ENCODE data around the gene MSANTD2.

MSANTD2 gene

DNA sequence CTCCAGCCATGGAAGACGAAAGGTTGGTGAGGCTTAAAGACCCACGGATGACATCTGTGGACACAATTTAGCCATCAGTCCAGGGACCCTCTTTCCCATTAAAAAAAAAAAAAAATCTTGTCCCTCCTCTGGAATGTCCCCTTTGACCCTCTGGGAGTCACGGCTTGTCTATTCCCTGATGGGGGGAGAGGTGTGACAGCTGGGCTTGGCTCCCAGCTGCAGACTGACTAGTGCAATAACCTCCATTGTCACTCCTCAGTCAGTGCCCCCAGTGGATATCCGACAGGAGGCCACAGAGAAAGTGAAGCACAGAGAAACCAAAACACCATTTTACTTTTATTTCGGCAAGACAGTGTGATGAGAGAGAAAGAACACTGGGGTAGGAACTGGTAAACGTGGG, 45.5 kb downstream of the MSANTD2 start:
- H3K4me3 ChIP-seq (ENCODE audit: low read length) = no peak overlapping the region
- no peak for DNase-seq (ENCODE audit: low read depth)
- TF ChIP-seq, protein P1, sequence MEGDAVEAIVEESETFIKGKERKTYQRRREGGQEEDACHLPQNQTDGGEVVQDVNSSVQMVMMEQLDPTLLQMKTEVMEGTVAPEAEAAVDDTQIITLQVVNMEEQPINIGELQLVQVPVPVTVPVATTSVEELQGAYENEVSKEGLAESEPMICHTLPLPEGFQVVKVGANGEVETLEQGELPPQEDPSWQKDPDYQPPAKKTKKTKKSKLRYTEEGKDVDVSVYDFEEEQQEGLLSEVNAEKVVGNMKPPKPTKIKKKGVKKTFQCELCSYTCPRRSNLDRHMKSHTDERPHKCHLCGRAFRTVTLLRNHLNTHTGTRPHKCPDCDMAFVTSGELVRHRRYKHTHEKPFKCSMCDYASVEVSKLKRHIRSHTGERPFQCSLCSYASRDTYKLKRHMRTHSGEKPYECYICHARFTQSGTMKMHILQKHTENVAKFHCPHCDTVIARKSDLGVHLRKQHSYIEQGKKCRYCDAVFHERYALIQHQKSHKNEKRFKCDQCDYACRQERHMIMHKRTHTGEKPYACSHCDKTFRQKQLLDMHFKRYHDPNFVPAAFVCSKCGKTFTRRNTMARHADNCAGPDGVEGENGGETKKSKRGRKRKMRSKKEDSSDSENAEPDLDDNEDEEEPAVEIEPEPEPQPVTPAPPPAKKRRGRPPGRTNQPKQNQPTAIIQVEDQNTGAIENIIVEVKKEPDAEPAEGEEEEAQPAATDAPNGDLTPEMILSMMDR (IDR thresholded peaks at IDR 0.05; ENCODE audit: insufficient read depth, low read depth, low read length, missing control alignments) = no peak

DNA sequence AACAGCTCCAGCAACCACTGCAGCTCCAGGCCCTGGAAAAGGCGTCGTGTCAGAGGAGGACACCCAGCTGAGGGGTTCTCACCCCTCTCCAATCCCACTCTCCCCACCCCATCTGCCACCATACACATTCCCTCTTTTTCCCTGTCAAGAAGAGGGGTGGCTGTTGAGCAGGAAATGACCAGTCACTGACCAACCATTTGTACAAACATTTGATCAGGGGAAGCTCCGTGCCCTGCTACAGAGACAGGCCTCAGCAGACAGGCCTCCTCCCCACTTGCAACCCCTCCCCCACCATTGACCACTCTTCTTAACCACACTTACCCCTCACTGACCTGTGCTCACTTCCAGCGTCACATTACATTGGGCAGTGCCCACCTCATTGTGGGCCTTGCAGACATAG, 45.9 kb downstream of the MSANTD2 start:
- no peak for DNase-seq (ENCODE audit: low read depth)
- TF ChIP-seq, protein P1 (IDR thresholded peaks at IDR 0.05; ENCODE audit: insufficient read depth, low read depth, low read length, missing control alignments) = no peak
- no peak overlapping the region for H3K4me3 ChIP-seq (ENCODE audit: low read length)

DNA sequence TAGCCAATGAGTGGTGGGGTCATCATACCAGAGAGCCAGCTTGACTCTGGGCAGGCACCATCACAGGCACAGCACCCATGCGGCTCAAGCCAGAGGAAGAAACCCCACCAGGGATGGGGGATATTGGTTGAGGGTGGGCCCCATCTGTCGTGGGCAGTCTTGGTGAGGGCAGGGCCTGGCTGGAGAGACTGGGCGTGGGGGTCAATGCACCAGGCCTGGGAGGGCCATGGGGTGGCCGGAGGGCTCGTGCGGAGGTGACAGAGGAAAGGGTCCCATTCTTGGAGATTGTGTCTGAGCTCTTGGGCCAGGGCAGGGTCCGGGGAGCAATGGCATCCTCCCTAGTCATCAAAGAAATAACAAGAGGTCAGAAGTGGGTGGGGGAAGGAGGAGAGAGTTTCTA, 46.6 kb downstream of the MSANTD2 start:
- TF ChIP-seq, protein P1 (IDR thresholded peaks at IDR 0.05; ENCODE audit: insufficient read depth, low read depth, low read length, missing control alignments) = no peak
- no peak for DNase-seq (ENCODE audit: low read depth)
- no peak overlapping the region for H3K4me3 ChIP-seq (ENCODE audit: low read length)

DNA sequence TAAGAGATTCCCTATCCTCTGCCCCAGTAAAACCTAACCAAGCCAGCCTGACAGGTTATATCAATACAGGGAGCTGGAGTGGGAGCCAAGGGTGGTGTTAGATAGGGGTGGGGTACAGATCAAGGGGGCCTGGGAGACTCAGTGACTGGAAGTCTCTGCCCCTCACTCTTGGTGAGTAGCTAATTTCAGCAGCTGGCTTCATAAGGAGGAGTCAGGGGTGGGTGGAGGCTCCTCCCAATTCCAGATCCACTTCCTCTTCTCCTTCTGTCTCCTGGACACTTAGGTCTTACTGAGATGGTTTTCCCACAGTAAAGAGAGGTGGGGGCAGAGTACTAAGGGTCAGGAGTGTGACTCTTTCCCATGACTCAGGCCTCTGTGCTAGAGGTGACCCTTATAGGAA, 47.0 kb downstream of the MSANTD2 start:
- TF ChIP-seq, protein P1 (IDR thresholded peaks at IDR 0.05; ENCODE audit: insufficient read depth, low read depth, low read length, missing control alignments) = no peak
- no peak overlapping the region for H3K4me3 ChIP-seq (ENCODE audit: low read length)
- no peak for DNase-seq (ENCODE audit: low read depth)

DNA sequence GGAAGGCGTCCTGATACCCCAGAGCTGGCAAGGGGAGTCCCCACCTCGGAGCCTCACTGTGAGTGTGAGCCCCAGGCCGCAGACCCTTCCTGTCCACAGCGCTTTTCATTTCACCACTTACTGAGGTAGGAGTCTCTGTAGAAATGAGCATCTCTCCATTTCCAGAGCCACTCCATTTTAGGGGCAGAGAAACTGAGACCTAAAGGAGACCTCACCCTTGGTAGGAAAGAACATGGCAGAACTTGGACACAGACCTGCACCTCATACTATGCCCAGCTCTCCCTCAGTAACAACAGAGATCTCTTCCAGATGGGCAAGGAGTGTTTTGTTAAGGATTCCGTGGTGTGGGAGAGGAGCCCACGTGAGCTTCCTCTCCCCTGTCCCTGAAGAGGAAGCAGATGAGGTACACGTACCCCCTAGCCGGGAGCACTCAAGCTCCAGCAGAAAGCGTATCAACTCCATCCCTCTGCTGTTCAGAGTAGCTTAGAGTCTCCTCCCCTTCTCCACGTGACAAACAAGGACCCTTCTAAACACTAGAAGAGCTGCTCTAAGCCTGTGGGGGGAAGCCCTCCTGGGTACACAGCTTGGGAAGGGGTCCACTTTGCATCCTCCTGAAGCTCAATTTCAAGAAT, 47.6 kb downstream of the MSANTD2 start:
- H3K4me3 ChIP-seq (ENCODE audit: low read length) = no peak overlapping the region
- DNase-seq (ENCODE audit: low read depth) = no peak
- TF ChIP-seq, protein P1 (IDR thresholded peaks at IDR 0.05; ENCODE audit: insufficient read depth, low read depth, low read length, missing control alignments) = no peak

DNA sequence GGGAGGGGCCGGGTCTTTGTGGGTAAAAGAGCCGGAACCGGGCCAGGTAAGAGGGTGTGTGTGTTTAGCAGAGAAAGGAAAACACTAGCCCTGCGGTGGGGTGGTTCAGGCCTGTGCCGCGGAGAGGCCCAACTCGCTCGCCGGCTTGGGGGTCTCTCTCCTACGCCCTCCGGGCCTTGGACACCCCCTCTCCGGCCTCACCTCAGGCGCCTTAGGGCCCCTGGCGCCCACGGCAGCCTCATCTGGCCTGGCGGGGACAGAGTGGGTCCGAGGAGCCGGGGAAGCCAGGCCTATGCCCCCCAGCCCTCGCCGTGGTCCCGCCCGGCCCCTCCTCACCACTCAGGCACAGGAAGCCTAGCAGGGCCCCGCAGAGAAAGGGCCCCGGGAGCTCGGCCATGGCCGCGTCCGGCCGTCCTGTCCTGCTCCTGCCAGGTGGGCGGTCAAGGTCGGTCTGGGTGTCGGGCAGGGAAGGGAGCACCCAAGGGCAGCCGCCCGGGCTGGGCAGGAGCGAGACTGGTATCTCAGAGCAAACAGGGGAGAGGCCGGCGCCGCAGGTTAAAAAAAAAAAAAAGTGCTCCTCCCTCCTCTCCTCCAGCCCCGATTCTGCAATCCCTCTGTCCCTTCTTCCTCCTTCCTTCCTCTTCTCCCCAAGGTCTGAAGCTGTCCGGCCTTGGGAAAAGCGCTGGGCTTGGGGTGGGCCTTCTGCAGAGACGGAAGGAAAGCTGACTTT, 48.3 kb downstream of the MSANTD2 start, which contains the start of gene VSIG2:
VSIG2 (minus strand) TSS at position 515 of the 730 bp plus-strand sequence; CDS start at position 397, 118 bp downstream.
- no peak for DNase-seq (ENCODE audit: low read depth)
- TF ChIP-seq, protein P1 (IDR thresholded peaks at IDR 0.05; ENCODE audit: insufficient read depth, low read depth, low read length, missing control alignments) = no peak
- no peak within 1 kb of the TSS for H3K4me3 ChIP-seq (ENCODE audit: low read length)

Data from epithelial cell of esophagus (primary cell).